CD4-positive, alpha-beta T cell treated with Interleukin-15 for 4 hours (primary cell): ENCODE data around the gene VAC14.
"Not testable (repeated sequence)": the region's sequence is repeated elsewhere in the genome, so short reads cannot be mapped to it uniquely, and the experiment has no call there.

Experiments
- DNase-seq: peaks from one replicate; pipeline ENCODE4 v3.0.0-alpha.2; 2020; ENCODE audit warnings: low spot score

The VAC14 gene

DNA sequence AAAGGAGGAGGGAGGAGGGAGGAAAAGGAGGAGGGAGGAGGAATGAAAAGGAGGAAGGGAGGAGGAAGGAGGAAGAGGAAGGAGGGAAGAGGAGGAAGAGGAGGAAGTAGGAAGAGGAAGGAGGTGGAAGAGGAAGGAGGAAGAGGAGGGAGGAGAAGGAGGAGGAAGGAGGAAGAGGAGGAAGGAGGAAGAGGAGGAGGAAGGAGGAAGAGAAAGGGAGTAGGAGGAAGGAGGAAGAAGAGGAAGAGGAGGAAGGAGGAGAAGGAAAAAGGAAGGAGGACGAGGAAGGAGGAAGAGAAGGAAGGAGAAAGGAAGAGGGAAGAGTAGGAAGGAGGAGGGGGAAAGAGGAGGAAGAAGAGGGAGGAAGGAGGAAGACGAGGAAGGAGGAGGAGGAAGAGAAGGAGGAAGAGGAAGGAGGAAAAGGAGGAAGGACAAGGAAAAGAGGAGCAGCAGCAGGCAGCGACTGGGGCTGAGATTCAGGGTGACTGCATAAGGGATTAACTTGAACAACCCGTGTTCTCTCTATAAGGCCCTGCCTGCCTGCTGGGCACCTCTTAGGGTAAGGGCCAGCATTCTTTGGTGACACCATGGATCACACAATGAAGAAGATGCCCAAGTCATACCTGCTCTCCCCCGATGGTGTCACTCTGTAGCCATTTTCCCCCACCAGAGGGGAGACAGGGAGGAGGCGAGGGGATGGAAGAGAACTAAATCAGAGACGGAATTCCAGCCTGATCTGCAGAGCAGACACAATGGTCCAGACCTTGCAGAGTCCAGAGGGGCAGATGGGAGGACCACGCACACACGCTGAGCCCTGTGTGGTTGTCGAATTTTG is 156.0 kb downstream of the VAC14 start:
- DNase-seq, result no peak

DNA sequence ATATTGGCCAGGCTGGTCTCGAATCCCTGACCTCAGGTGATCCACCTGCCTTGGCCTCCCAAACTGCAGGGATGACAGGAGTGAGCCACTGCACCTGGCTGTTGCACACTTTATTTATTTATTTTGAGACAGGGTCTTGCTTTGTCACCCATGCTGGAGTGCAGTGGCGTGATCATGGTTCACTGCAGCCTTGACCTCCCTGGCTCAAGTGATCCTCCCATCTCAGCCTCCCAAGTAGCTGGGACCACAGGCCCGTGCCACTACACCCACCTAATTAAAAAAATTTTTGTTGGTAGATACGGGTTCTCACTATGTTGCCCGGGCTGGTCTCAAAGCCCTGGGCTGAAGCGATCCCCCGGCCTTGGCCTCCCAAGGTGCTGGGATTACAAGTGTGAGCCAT is 157.7 kb downstream of the VAC14 start:
- not testable (repeated sequence) for DNase-seq

DNA sequence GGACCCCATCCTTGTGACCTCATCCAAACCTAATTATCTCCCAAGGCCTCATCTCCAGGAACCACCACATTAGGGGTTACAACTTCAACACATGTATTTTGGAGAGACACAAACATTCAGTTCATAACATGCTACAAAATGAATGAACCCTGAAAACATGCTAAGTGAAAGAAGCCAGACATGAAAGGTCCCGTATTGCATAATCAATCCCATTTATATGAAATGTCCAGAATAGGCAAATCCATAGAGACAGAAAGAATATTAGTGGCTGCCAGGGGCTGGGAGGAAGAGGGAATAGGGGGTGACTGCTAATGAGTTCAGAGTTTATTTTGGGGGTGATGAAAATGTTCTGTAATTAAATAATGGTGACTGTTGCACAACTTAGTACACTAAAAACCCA is 158.3 kb downstream of the VAC14 start:
- DNase-seq, result no peak

DNA sequence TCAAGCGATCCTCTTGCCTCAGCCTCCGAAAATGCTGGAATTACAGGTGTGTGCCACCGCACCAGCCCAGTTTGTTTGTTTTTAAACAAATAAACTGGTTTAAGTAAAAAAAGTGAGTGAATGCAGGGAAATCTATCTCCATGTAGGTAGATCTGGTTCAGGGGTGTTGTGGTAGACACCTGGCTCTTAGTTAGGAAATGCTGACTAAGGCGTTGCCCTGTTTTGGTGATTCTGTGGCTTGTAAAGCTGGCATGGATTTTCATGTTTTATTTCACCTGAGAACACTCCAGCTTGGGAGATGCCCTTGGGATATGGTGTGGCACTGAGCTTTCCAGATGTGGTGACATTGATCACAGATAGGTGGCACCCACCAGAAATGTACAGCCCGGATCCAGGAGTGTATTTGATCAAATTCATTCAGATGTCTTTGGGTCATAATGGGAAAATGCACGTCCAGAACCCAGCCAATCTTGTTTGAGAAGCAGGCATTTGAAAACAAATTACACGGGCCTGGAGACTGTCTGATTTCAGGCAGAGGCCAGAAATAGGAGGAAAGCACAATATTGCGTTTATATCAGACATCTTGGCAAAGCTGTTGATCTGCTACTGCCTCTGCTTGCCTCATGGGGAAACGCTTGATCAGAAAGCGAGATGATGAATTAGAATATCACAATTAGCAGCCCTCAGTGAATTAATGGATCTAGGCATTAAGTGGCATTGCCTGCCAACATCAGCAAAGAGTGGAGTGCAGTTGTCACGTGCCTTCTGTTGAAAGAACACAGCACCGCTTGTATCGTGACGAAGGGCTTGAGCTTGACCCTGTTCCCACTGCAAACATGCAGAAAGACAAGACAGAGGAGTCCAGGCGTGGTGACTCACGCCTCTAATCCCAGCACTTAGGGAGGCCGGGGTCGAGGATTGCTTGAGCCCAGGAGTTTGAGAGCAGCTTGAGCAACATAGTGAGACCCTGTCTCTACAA is 161.9 kb downstream of the VAC14 start:
- DNase-seq, result no peak
